Measurements from ENCODE around the gene COL5A3. TPM values are rescaled to one million over a fixed set of nuclear protein-coding genes. Genes with fewer than 3 reads are reported as not detected.

COL5A3 gene
- polyA plus RNA-seq, 3 donors from 2014 or later: not detected

DNA sequence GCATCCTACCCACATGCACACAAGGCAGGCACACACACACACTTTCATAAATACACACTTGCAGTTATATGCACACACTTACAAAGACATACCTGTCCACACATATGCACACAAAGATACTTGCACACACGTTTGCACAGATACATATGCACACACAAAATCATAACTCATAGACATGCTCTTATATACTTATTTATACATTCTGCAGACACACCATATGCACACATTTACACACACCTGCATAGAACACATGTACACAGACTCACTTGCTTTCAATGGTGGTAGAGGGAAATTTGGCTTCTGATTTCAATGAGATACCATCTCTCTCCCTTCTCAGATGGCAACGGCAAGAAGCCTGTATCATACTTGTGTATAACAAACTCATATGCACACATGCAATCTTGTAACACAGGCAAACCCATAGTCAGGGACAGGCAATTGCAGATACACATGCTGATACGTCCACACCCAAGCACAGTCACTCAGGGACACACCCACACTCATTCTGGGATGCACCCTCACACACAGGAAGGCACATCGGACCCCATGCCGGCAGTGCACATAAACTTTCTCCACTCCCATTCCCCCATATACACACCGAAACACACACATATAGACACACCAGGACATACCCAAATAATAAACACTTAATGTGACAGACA is 98.6 kb downstream of the COL5A3 start:
- H3K27me3 Mint-ChIP-seq (ENCODE audit: low read depth in 3 of 3): peaks cover 5 to 16% (median 14%) of the 10 kb centered on the region in 3 donors
- no peaks in the 10 kb centered on the region for H3K9me3 Mint-ChIP-seq
- H3K4me3 Mint-ChIP-seq: no peak overlapping the region
- peaks cover 6 to 13% of the 10 kb centered on the region in 2 donors for H3K4me1 Mint-ChIP-seq
- DNase-seq: no peak
- no peak overlapping the region for H3K27ac Mint-ChIP-seq
- no peaks in the 10 kb centered on the region for H3K36me3 Mint-ChIP-seq

- Mint-ChIP-seq H3K27ac (no peak overlapping the region), H3K9me3 (no peaks in the 10 kb centered on the region), H3K4me3 (no peak overlapping the region), H3K27me3 (ENCODE audit: low read depth in 3 of 3) (peaks cover 6 to 14% (median 11%) of the 10 kb centered on the region in 3 donors), H3K36me3 (no peaks in the 10 kb centered on the region), H3K4me1 (peaks cover 6 to 13% of the 10 kb centered on the region in 2 donors)
- DNase-seq: no peak
Observed at GRCh38 chr19:9910625-9911024, 99.7 kb downstream of the COL5A3 start.

Other genes with a start within 250 kb of the COL5A3 start
- gene ZNF846, start 241.8 kb downstream of the COL5A3 start, polyA plus RNA-seq: 1 to 10 TPM; 4.5 to 7.4 (median 6.1) TPM
- gene FBXL12, start 191.4 kb downstream of the COL5A3 start, polyA plus RNA-seq: 10 to 100 TPM; 12.2 to 17.2 (median 14.2) TPM
- gene UBL5, start 182.6 kb downstream of the COL5A3 start, polyA plus RNA-seq: 1,000 to 10,000 TPM in 1 of 3 donors, 100 to 1,000 TPM in 2; 610 to 1,222 (median 775) TPM
- gene PIN1, start 175.2 kb downstream of the COL5A3 start, polyA plus RNA-seq: 100 to 1,000 TPM; 143 to 227 (median 183) TPM
- 1 to 10 TPM; 1.9 to 3.7 (median 3.7) TPM for gene OLFM2, start 74.0 kb downstream of the COL5A3 start, polyA plus RNA-seq
- not detected for gene RDH8, start 3.0 kb upstream of the COL5A3 start, polyA plus RNA-seq
- 10 to 100 TPM; 39.4 to 78.4 (median 44.2) TPM for gene SHFL, start 75.8 kb upstream of the COL5A3 start, polyA plus RNA-seq
- gene ANGPTL6, start 92.2 kb upstream of the COL5A3 start, polyA plus RNA-seq: 1 to 10 TPM in 2 of 3 donors, under 1 TPM in 1; 0.53 to 1.9 (median 1.2) TPM
- 10 to 100 TPM; 12.1 to 44.8 (median 18.4) TPM for gene PPAN, start 95.9 kb upstream of the COL5A3 start, polyA plus RNA-seq
- gene P2RY11, start 101.2 kb upstream of the COL5A3 start, polyA plus RNA-seq: 10 to 100 TPM in 1 of 3 donors, 1 to 10 TPM in 2; 2.6 to 26.7 (median 6.9) TPM
- 100 to 1,000 TPM; 334 to 509 (median 485) TPM for gene EIF3G, start 109.4 kb upstream of the COL5A3 start, polyA plus RNA-seq
- 100 to 1,000 TPM in 1 of 3 donors, 10 to 100 TPM in 2; 21.8 to 162 (median 43.3) TPM for gene DNMT1, start 184.4 kb upstream of the COL5A3 start, polyA plus RNA-seq
- 1 to 10 TPM in 2 of 3 donors, under 1 TPM in 1; 0.79 to 2.7 (median 1.4) TPM for gene S1PR2, start 220.8 kb upstream of the COL5A3 start, polyA plus RNA-seq
- gene MRPL4, start 241.7 kb upstream of the COL5A3 start, polyA plus RNA-seq: 10 to 100 TPM; 24.3 to 42.6 (median 27.1) TPM

Data from immature natural killer cell (primary cell).